Activated effector memory CD4-positive, alpha-beta T cell treated with anti-CD3 and anti-CD28 coated beads, Interleukin-2, amount 50 U/mL, for 16 hours (primary cell): Measurements from ENCODE around the gene ZNF154.
"Not testable (repeated sequence)": the region's sequence is repeated elsewhere in the genome, so short reads cannot be mapped to it uniquely, and the experiment has no call there.

Experiments used
- DNase-seq: peaks from one replicate; pipeline ENCODE4 v3.0.0-alpha.2; 2020

ZNF154 gene

DNA sequence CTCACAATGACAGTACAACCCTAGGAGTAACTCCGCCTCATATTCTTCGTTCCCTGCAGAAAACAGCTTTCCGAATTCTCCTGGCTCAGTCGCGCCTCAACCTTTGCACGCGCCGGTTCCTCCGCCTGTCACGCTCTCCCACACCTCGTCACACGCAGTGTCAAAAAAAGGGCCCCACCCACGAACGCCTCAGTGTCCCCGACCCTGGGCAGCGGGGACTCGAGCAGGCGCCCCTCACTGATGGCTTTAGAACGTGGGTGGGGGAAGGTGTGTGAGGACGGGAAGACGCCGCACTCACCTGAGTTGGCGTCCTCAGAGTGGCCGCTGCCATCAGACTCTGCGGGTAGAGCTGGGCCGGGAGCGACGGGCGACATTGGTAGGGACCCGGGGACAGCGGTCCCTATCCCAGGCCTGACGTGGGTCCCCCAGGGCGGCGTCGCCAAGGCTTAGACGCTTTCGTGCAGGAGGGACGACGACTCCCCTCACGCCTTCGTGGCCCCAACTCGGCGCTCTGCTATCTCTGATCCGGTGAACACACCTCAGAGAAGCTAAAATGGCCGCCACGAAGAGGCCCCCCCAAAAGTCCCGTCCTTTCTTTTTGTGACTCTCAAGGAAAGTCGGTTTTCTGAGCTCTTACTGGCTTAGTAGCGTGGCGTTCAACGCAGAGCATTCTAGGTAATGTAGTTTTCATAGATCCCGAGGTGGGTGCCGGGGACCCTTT lies at the start of gene ZNF154:
Gene ZNF154 (minus strand): TSS at position 564 of the 721 bp plus-strand sequence. CDS start 233 bp downstream, at position 331.
- peak; percentile 65 for DNase-seq

- DNase-seq: no peak
Measured at GRCh38 chr19:57757941-57758340, 48.9 kb upstream of the ZNF154 start.

DNA sequence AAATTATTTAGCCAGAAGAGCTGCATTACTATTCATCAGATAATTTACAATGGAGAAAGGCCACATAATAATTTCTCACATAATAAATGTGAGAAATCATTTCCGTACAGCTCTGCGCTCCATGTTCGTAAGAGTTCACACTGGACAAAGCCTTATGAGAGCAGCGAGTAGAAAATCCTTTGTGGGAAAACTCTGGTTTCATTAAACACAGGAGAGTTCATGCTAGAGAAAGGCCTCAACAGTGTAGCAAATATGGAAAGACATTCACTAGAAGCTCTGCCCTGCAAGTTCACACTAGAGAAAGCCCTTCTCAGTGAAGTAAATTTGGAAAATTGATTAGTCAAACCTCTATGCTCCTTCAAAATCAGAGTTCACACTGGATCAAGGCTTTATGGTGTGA lies 46.0 kb upstream of the ZNF154 start:
- DNase-seq: no peak

DNA sequence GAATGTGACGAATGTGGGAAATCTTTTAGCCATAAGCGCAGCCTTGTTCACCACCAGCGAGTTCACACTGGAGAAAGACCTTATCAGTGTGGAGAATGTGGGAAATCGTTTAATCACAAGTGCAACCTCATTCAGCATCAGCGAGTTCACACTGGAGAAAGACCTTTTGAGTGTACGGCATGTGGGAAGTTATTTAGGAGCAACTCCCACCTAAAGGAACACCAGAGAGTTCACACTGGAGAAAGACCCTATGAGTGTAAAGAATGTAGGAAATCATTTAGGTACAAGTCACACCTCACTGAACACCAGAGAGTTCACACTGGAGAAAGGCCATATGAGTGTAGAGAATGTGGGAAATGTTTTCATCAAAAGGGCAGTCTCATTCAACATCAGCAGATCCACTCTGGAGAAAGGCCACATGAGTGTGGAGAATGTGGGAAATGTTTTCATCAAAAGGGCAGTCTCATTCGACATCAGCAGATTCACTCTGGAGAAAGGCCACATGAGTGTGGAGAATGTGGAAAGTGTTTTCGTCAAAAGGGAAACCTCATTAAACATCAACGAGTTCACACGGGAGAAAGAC lies 45.2 kb upstream of the ZNF154 start:
- no peak for DNase-seq

GRCh38 chr19:57748029-57748428 lies 39.0 kb upstream of the ZNF154 start:
- DNase-seq: no peak

DNA sequence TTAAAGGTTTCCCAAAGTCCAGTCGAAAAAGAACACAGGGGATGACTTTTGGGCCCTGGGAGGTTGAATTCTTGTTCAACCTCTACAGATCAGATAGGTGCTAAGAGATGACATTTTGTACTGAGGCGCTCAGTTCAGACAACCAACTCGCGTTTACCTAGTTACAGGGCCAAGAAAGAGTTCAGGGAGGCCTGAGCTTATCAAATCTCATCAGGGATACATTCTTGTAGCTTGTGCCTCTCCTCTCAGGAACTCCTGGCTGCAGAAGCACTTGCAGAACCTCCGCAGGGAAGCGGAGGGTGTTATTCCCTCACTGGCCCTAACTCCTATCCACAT lies 38.4 kb upstream of the ZNF154 start:
- no peak for DNase-seq

DNA sequence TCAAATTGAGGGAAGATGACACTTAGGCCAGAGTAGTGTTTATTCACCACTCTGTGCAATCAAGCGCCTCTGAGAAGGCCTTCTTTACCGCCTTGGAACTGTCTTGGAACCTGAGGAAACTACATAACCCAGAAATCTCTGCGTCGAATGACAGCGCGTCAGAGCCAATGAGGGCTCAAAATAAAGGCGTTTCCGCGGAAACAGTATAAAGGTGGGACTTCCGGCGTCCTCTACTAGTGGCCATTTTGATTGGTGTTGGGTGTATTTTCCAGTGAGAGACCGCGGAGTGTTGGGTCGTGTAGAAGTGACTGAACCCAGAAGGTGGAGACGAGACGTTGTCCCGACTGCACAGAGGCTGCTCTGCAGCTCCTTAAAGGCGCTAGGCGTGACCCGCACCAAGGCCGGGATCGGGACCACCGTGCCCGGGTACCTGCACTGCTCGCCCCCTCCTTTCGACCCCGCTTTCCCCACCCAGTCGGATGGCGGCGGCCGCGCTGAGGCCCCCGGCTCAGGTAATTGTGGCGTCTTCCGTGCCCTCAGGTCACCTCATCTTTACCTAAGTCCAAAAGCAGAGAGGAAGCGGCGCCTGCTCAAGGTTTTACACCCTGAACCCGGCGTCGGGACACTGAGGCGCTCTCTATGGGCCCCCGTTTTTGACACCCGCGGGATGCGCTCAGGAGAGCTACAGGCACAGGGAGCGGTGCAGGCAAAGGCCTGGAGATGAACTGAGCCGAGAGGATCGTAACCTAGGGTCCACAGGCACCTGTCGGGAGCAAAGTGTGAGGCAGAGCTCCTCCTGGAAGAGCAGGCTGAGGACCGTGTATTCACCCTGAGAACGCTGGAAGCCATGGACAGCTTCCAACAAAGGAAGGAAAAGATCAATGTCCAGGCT lies 37.8 kb upstream of the ZNF154 start, which contains the start of gene ZNF776:
Gene ZNF776 (plus strand): TSS at position 236 of the 892 bp plus-strand sequence. CDS start 244 bp downstream, at position 480.
- DNase-seq: peak; percentile 93

- DNase-seq: not testable (repeated sequence)
Measured at GRCh38 chr19:57738770-57739169, 29.8 kb upstream of the ZNF154 start.

- DNase-seq: peak; percentile 76
Measured at GRCh38 chr19:57738320-57738719, 29.3 kb upstream of the ZNF154 start.

DNA sequence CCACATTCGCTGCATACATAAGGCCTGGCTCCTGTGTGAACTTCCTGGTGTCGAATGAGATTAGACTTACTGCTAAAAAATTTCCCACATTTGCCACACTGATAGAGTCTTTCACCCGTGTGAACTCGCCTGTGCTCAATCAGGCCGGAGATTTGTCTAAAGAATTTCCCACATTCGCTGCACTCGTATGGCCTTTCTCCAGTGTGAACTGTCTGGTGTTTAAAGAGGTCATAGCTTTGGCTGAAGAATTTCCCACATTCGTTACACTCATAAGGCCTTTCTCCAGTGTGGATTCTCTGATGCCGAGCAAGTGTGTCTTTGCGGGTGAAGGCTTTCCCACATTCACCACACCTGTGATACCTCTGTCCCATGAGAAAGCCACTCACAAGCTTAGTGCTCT lies 11.9 kb upstream of the ZNF154 start:
- no peak for DNase-seq

DNA sequence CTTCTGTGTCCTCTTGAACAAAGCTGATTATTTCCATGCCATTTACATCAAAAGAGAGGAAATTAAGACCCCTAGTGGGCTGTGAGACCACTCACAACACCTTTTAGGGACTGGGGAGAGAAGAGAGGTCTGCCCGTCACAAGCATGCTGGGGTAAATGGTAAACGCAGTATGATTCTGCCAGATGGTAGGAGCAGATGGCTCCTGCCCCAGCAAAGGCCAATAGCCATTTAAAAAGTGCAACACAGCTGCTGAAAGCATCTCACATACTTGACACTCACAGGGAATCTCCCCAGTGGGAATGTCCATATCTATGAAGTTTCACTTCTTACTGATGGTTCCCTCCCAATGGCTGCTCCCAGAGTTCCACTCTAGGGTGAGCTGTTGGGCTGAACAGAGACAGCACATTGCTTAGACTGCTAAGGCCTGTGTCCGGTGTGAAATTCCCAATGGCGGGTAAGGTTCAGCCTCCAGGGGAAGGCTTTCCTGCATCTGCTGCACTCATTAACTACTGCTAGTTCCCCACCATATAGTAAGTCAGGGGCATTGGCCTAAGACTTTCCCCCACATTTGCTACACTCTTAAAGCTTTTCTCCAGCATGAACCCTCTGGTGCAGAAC lies 11.0 kb upstream of the ZNF154 start:
- no peak for DNase-seq

DNA sequence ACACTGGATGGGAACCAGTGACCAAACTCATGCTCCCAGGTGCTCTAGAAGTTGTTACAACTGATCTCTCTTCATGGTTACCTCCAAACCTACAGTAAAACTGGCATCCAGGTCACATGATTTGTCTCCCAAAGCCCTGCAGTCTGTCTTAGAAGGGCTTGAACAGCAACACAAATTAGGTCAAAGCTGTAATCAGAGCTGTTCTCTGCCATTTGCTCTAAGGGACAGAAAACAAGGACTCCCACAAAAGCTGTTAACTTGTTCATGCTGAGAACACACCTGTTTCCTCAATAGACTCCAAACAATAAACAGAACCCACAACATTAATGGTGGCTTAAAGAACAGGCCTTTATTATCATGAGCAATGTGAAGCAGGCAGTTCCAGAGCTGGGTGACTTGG lies 10.4 kb upstream of the ZNF154 start:
- no peak for DNase-seq

GRCh38 chr19:57712222-57712621 lies 3.2 kb upstream of the ZNF154 start:
- DNase-seq: no peak

- DNase-seq: no peak
Measured at GRCh38 chr19:57709616-57710015, 612 bp upstream of the ZNF154 start.

DNA sequence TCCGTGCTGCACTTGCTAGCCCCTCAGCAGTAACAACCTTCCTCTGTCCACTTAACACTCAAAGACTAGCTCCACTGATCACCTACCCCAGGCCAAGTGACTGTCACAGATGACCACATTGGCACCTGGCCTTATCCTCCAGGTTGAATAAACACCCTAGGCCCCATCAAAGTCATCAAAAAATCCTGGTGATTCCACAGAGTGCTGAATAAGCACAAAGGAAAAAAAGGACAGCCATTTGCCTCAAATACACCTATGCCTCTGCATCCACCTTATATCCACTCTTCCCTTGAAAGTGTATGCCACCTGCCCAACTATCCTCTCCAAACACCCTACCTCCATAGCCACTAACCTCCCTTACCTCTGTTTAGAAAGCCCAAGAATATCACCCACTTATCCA lies 2.7 kb downstream of the ZNF154 start:
- DNase-seq: no peak

DNA sequence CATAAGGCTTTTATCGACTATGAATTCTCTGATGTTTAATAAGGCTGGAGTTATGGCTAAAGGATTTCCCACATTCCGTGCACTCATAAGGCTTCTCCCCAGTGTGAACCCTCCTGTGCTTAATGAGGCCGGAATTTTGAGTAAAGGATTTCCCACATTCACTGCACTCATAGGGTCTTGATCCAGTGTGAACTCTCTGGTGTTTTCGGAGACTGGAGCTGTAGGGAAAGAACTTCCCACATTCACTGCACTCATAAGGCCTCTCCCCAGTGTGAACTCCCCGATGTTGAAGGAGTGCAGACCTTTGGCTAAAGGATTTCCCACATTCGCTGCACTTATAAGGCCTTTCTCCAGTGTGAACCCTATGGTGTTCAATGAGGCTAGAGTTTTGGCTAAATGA lies 7.4 kb downstream of the ZNF154 start:
- no peak for DNase-seq

DNA sequence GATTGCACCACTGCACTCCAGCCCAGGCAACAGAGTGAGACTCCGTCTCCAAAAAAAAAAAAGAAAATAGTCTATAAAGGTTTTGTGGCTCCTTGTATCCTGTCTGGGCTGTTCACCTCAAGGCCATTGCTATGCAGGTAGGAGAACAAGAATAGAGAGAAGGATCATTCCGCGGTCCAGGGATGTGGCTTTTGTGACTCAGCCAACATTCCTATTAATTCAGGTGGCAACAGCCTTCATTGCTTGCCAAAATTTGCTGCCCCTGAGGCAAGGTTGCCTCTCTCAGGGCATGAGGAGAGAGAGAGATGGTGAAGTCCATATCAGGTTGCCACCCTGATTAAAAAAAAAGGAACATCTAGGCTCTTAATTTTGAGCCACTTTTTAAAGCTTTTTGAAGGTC lies 19.3 kb downstream of the ZNF154 start:
- DNase-seq: no peak

GRCh38 chr19:57688011-57688763 lies 20.8 kb downstream of the ZNF154 start:
- no peak for DNase-seq

GRCh38 chr19:57687363-57688010 lies 21.5 kb downstream of the ZNF154 start:
- no peak for DNase-seq

DNA sequence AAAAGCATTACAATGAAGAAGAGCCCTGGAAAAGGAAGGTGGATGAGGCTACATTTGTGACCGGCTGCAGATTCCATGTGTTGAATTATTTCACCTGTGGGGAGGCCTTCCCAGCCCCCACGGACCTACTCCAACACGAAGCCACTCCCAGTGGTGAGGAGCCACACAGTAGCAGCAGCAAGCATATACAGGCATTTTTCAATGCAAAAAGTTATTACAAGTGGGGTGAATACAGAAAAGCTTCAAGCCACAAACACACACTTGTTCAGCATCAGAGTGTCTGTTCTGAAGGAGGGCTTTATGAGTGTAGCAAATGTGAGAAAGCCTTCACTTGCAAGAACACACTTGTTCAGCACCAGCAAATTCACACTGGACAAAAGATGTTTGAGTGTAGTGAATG lies 22.3 kb downstream of the ZNF154 start:
- no peak for DNase-seq

- DNase-seq: no peak
Measured at GRCh38 chr19:57682226-57682766, 26.7 kb downstream of the ZNF154 start.

- DNase-seq: no peak
Measured at GRCh38 chr19:57675881-57676280, 33.1 kb downstream of the ZNF154 start.
